PC-3 (cell line): ENCODE data around the gene STX8. TPM values are rescaled to one million over a fixed set of nuclear protein-coding genes. Genes with fewer than 3 reads are reported as not detected.

Experiments used
- ATAC-seq: fragments of 200-7000 bp; cut with Tn5 transposase; 2 replicates; pipeline ENCODE4 v1.9.1; 2020; ENCODE audit warnings: mild to moderate bottlenecking, moderate library complexity
- BruUV-seq: library from RNA; stranded (reverse); fragments of 400-500 nt; replicated peaks from 2 replicates; lab custom pipeline; 2021; lab: Mats Ljungman, UMichigan
- CTCF ChIA-PET: fragments of 300-600 bp; sonication (Branson Sonifier 250); formaldehyde crosslinking; loops from one replicate; lab custom pipeline; 2022; ENCODE audit warnings: antibody characterized with exemption; lab: Charles Lee
- POLR2A ChIA-PET: fragments of 300-600 bp; sonication (Branson Sonifier 250); formaldehyde crosslinking; loops from one replicate; lab custom pipeline; 2022; ENCODE audit warnings: antibody characterized with exemption; ENCODE audit not compliant: unreplicated experiment; lab: Charles Lee
- DNase-seq: peaks from one replicate; pipeline ENCODE4 v3.0.0-alpha.2; 2015
- H2AFZ ChIP-seq: fragments of 300-600 bp; sonication (generic); 2 replicates; pipeline ENCODE4 v1.6.0; 2016; ENCODE audit warnings: antibody characterized with exemption, low read length
- H3F3A ChIP-seq: fragments of 300-600 bp; sonication (generic); one replicate; pipeline ENCODE4 v1.6.0; 2017; ENCODE audit warnings: antibody characterized with exemption, low read length, control low read depth, mild to moderate bottlenecking; ENCODE audit not compliant: unreplicated experiment
- H3K27ac ChIP-seq: fragments of 300-600 bp; sonication (generic); 2 replicates; pipeline ENCODE4 v1.5.1; 2016; ENCODE audit warnings: mild to moderate bottlenecking, low read length
- H3K27me3 ChIP-seq: fragments of 300-600 bp; sonication (generic); 2 replicates; pipeline ENCODE4 v1.6.1; 2016; ENCODE audit warnings: low read length, mixed read lengths
- H3K36me3 ChIP-seq: fragments of 300-600 bp; sonication (generic); 2 replicates; pipeline ENCODE4 v1.6.1; 2016; ENCODE audit warnings: low read depth, mixed run types, low read length, mixed read lengths
- H3K4me1 ChIP-seq: fragments of 300-600 bp; sonication (generic); 2 replicates; pipeline ENCODE4 v1.5.1; 2016; ENCODE audit warnings: low read length; ENCODE audit not compliant: insufficient read depth
- H3K4me2 ChIP-seq: fragments of 300-600 bp; sonication (generic); 2 replicates; pipeline ENCODE4 v1.6.0; 2016; ENCODE audit warnings: low read length
- H3K4me3 ChIP-seq: fragments of 300-600 bp; sonication (generic); 2 replicates; pipeline ENCODE4 v1.5.1; 2016; ENCODE audit warnings: mild to moderate bottlenecking, low read length, mixed read lengths
- H3K79me2 ChIP-seq: fragments of 300-600 bp; sonication (generic); 2 replicates; pipeline ENCODE4 v1.6.1; 2017; ENCODE audit warnings: low read length, mixed read lengths
- H3K9ac ChIP-seq: fragments of 300-600 bp; sonication (generic); 2 replicates; pipeline ENCODE4 v1.6.0; 2016; ENCODE audit warnings: mild to moderate bottlenecking, low read length
- H3K9me2 ChIP-seq: fragments of 300-600 bp; sonication (generic); replicated peaks from 2 replicates; pipeline ENCODE4 v1.6.1; 2016; ENCODE audit warnings: mixed run types, low read length, mixed read lengths
- H3K9me3 ChIP-seq: fragments of 300-600 bp; sonication (generic); 2 replicates; pipeline ENCODE4 v1.6.1; 2016; ENCODE audit warnings: low read length, mixed read lengths
- H4K20me1 ChIP-seq: fragments of 300-600 bp; sonication (generic); 2 replicates; pipeline ENCODE4 v1.6.1; 2016; ENCODE audit warnings: low read length, mixed read lengths
- CTCF ChIP-seq: fragments of 300-600 bp; sonication (generic); conservative IDR thresholded peaks from 2 replicates; pipeline ENCODE4 v1.5.1; 2017; ENCODE audit warnings: antibody characterized with exemption, low read depth, mild to moderate bottlenecking, low read length
- EZH2 ChIP-seq: fragments of 300-600 bp; sonication (generic); IDR thresholded peaks from one replicate; pipeline ENCODE4 v1.6.1; 2017; ENCODE audit warnings: antibody characterized with exemption, mild to moderate bottlenecking, low read length; ENCODE audit not compliant: unreplicated experiment
- EZH2phosphoT487 ChIP-seq: fragments of 300-600 bp; sonication (generic); IDR thresholded peaks from 2 replicates; pipeline ENCODE4 v1.6.1; 2018; ENCODE audit warnings: mild to moderate bottlenecking, antibody characterized with exemption, low read length, borderline replicate concordance
- intact Hi-C: fragments of 100-400 bp; cut with micrococcal nuclease; formaldehyde crosslinking; loops from 2 replicates; pipeline ENCODE4 v1.9.0; 2023
- total RNA-seq: library from RNA; depleted of rRNA; stranded (reverse); fragments of >200 nt; gene quantifications from 2 replicates; pipeline ENCODE4 v1.2.3, GENCODE V29; 2014

The STX8 gene
- total RNA-seq, 1 experiment from 2014 or later: 57.4 TPM

DNA sequence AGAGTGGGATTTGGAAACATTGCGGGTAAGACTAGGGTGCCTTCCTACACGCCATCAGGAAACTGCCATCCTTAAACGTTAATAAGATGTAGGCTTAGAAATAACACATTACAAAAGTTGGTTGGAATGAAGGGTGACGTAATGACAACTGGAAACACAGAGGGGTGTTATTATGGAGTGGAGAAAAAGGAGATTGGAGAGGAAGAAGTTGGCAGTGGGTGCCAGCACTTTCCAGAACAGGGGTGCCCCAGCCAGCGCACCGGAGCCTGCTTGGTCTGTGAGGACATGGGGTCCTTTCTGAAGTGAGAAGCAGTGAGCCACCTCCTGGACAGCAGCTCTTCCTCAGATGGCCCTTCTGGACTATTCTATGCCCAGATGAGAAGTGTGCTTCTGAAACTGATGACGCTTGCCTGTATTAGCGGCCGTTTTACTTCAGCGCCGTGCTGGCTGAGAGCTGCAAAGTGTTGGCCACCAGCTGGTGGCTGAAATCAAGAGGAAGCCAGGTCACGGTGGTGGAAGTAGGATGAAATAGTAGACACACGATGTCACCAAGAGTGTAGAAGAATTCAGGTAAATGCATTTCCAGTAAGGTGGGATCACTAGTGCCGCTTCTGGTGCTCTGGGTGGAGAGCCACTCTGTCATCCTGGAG, 309.5 kb downstream of the STX8 start:
- CTCF ChIA-PET: no interaction called here

DNA sequence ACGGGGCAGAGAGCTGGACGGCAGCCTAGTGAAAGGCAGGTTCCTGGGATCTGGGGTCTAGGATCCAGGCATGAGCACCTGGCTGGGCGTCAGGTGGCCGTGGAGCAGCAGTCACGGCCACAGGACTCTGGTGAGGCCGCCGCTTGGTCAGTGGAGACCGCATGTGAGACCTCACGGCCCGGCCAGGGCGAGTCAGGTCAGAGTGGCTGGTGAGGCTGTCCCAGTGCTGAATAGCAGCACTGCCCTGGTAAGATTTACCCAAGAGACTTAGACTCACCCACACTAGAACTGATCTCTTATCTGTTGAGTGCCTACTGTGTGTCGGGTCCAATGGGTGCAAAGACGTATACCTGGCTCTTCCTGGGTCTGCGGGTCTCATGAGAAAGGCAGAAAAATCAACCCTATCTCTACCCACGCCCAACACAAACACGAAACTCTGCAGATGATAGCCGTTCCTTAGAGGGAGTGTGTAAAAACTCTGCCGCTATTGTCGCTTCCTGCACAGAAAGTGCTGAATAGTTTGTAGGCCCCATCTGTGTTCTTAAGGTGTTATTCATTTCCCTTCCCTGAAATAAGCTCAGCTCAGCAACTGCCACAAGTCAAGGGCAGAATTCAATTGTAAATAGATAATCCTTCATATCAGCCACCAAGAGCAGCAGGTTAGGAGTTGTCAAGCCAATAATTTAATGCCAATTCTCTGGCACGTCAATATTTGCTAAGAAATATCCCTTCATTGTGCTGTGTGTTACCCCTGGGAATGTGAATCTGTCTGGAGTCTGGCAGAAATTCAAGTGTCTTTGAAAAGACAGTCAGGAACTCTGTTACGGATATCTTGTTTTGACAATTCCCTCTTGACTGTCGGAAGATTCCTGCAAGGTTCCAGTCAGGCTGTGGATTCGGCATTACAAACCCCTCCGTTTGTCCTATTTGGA, 314.3 kb downstream of the STX8 start:
- peaks cover 25% of the 10 kb centered on the region for H3K4me1 ChIP-seq
- H3F3A ChIP-seq: no peaks in the 10 kb centered on the region
- no peak overlapping the region for H3K9ac ChIP-seq
- ATAC-seq: no peak
- no peaks in the 10 kb centered on the region for H3K9me3 ChIP-seq
- no peak overlapping the region for H3K27ac ChIP-seq
- H2AFZ ChIP-seq: no peak overlapping the region
- no peak for TF ChIP-seq EZH2
- H4K20me1 ChIP-seq: no peaks in the 10 kb centered on the region
- no peaks in the 10 kb centered on the region for H3K36me3 ChIP-seq
- H3K27me3 ChIP-seq: no peaks in the 10 kb centered on the region
- intact Hi-C loops: no loop called here
- DNase-seq: no peak
- no peaks in the 10 kb centered on the region for H3K9me2 ChIP-seq
- ChIA-PET POLR2A (no interaction called here), CTCF (no interaction called here)
- no peak overlapping the region for H3K4me3 ChIP-seq
- H3K79me2 ChIP-seq: no peaks in the 10 kb centered on the region
- BruUV-seq: no TSS peak
- H3K4me2 ChIP-seq: no peak overlapping the region

More for the DNA sequence above, 309.5 kb downstream of the STX8 start:
- H3F3A ChIP-seq: no peaks in the 10 kb centered on the region
- H3K9ac ChIP-seq: no peak overlapping the region
- POLR2A ChIA-PET: no interaction called here
- no TSS peak for BruUV-seq
- no peaks in the 10 kb centered on the region for H3K36me3 ChIP-seq
- no peak for ATAC-seq
- H3K27ac ChIP-seq: no peak overlapping the region
- no peaks in the 10 kb centered on the region for H4K20me1 ChIP-seq
- H3K4me2 ChIP-seq: no peak overlapping the region
- H3K79me2 ChIP-seq: no peaks in the 10 kb centered on the region
- H3K9me3 ChIP-seq: no peaks in the 10 kb centered on the region
- no peak for DNase-seq
- H3K4me3 ChIP-seq: no peak overlapping the region
- TF ChIP-seq CTCF (no peak), EZH2 (no peak), EZH2phosphoT487 (no peak)
- H3K4me1 ChIP-seq: no peaks in the 10 kb centered on the region
- H3K27me3 ChIP-seq: no peaks in the 10 kb centered on the region
- H3K9me2 ChIP-seq: no peaks in the 10 kb centered on the region
- intact Hi-C loops: no loop called here
- no peak overlapping the region for H2AFZ ChIP-seq

DNA sequence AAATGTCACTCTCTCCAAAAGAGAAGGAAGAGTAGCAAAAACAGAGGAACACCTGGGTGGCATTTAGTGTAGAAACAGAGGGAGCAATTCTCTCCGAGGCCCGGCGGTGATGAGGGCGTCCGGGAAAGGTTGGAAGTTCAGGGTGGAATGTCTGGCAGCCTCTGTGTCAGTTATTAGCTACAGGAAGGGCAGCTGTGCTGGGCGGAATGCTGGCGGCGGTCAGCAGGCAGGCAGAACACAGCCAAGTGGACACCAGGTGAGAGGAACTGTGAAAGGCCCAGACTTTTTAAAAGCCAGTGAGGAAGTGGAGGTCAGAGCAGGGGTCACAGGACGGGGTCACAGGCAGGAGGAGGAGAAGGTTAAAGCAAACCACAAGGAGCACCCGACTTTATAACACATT, 316.2 kb downstream of the STX8 start:
- H3K9ac ChIP-seq: no peak overlapping the region
- no peak for TF ChIP-seq CTCF
- TF ChIP-seq EZH2phosphoT487: no peak
- no peak for TF ChIP-seq EZH2
- H3K9me3 ChIP-seq: no peaks in the 10 kb centered on the region
- no peaks in the 10 kb centered on the region for H3F3A ChIP-seq
- H3K4me1 ChIP-seq: peaks cover 27% of the 10 kb centered on the region
- no peak overlapping the region for H3K4me3 ChIP-seq
- H3K79me2 ChIP-seq: no peaks in the 10 kb centered on the region
- H3K27ac ChIP-seq: no peak overlapping the region
- ChIA-PET POLR2A (no interaction called here), CTCF (no interaction called here)
- ATAC-seq (no peak), DNase-seq (no peak)
- H3K9me2 ChIP-seq: no peaks in the 10 kb centered on the region
- no peaks in the 10 kb centered on the region for H4K20me1 ChIP-seq
- intact Hi-C loops: loop anchor here (10.0 kb wide), 1 partner anchor 115 kb away; no protein-coding TSS in a partner anchor
- no peak overlapping the region for H3K4me2 ChIP-seq
- H2AFZ ChIP-seq: no peak overlapping the region
- H3K36me3 ChIP-seq: no peaks in the 10 kb centered on the region
- no peaks in the 10 kb centered on the region for H3K27me3 ChIP-seq
- no TSS peak for BruUV-seq
